LoVo (cell line): ENCODE results near the gene MID1.

Experiments
- DNase-seq: peaks from one replicate; pipeline ENCODE4 v3.0.0-alpha.2; 2016; ENCODE audit warnings: low spot score

MID1 gene

GRCh38 chrX:10576777-10577447, 43.5 kb downstream of the MID1 start:
- no peak for DNase-seq

DNA sequence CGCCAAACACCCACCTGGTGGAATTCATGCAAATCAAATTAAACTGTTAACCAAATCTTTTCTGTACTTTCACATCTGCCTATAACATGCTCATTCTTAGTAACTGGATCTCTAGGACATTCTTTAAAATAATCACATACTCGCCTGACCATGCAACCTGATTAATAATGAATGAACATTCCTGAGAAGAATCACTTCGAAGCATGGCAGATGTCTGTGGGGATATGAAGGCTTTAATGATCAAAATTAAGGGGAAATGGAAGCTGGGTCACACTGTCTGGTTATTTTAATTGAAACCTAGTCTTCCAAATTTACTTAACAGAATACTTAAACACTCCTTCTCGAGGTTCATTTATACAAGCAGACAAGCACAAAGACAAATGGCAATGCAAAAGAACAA, 44.2 kb downstream of the MID1 start:
- DNase-seq: no peak

DNA sequence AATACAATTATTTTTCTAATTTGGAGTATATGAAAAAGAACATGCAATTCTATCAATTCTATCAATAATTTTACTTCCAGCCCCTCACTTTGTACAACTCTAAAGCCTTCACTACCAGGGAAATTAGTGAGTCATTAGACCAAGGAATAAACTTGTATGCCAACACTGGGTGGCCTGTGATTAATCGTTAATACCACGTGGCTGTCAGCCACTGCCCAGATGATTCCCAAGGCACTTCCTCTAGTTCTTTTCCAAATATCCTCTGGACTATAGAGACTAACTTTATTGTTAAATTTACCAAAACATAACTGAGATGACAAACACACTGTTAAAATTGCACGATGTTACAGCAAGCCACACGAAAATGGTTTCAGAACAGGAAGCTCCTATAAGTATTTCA, 45.7 kb downstream of the MID1 start:
- DNase-seq: no peak

GRCh38 chrX:10571260-10571659, 49.1 kb downstream of the MID1 start:
- DNase-seq: no peak

DNA sequence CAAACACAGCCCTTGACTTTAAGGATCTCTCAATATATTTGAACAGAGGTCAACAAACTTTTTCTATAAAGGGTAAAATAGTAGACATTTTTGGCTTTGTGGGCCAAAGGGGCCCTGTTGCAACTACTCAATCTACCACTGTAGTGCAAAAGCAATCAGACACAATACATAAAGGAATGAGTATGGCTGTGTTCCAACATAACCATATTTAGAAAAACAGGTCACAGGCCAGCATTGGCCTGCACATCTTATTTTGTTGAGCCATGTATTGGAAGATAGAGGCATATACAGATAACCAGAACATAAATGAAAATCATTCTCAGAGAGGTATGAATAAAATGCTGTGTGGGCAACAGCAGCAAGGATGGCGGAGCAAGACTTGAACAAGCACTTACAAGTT, 49.8 kb downstream of the MID1 start:
- DNase-seq: no peak

DNA sequence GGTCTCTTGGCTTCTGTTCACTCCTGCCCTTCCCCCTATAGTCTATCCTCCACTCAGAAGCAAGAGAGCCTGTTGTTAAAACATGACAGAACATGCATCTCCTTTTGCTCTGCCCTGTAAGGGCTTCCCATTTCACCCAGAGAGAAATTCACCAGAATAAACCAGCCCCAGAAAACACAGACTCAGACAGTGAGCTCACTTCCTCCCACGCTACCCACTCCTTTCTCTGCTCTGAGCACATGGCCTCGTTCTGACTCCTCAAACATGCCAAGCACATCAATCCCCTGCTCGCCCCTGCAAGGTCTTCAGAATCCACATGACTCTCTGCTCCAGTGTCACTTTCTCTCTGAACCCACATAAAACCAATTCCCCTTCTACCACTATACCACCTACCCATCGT, 50.4 kb downstream of the MID1 start:
- no peak for DNase-seq

GRCh38 chrX:10568428-10568827, 52.0 kb downstream of the MID1 start:
- DNase-seq: no peak

DNA sequence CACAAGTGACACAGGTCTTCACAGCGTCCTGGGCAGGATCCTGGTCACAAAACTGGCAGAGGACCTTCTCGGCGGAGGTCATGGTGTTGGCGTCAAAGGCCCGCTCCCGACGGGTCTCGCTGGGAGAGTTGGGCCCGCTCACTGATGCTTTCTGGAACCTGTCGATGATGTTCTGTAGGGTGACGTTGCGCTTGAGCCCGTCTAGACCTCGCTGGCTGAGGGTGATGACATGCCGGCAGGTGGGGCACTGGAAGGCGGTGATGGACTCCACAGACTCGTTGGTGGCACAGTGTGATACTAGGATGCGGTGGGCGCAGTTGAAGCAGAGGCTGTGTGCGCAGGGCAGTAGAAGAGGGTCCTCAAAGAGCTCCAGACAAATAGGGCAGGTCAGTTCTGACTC, 53.2 kb downstream of the MID1 start:
- no peak for DNase-seq

- DNase-seq: no peak
Measured at GRCh38 chrX:10566716-10567097, 53.7 kb downstream of the MID1 start.

- no peak for DNase-seq
Measured at GRCh38 chrX:10564484-10564883, 55.9 kb downstream of the MID1 start.

DNA sequence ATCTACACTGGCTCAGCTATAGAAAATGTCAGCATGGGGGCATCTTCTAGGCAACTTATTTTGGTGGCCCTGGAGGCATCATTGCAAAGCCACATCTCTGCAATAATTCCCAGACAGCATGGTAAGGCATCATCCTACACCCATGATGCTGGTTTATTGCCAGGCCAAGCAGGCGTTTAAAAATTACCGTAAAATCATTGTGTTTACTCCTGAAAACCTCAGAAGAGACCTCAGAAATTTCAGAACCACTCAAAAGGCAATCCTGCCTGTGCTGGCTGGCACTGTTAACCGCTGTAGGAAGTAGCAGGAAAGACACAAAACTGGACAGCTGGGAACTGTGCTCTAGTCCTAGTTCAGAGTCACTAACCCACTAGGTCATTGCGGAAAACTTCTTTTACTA, 63.2 kb downstream of the MID1 start:
- DNase-seq: no peak

DNA sequence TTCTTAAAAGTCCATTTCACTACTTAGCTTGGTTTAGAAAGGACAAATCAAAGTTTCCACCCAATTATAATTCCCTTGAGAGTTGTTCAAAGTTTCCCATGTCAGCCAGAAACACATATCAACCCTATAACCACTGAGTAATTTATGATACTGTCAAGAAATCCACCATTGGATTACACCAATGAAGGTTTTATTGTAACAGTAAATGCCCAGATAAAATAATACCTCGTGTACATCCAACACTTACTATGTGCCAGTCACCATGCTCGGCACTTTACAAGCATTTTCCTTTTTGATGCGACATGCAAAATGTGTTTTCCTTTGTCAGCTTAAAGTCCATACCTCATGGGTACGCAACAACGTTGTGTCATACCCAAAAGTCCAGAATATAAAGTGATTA, 64.0 kb downstream of the MID1 start:
- no peak for DNase-seq

DNA sequence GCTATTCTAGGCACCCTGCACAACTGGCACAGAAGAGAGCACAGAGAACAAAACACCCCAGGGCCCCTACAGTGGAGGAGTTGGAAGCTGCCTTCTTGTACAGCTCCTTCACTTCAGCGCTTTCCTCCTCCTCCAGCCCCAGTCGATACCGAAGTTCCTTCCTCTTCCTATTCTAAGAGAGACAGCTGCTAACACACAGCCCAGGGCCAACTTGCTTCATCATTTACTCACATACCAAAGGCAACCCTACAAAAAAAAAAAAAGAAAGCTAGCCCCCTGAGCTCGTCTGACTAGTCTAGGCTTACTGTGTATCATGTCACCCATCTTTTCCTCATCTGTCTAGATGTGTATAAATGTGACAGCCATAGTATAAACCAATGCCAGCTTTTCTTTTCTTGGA, 64.5 kb downstream of the MID1 start:
- DNase-seq: no peak

GRCh38 chrX:10554612-10555270, 65.6 kb downstream of the MID1 start:
- DNase-seq: no peak

DNA sequence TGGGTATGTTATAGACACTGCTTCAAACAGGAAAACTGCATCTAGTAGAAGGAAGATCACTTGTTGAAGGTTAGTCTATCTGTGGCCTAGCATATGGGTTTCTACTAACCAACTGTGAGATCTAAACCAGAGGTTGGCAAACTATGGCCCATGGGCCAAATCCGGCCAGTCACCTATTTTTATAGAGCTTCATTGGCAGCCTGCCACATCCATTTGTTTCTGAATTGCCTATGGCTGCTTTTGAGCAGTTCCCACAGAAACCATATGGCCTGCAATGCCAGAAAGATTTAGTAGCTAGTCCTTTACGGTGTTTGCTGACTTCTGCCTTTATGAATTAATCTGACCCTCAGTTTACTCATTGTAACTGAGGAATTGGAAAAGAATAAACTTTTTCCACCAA, 71.1 kb downstream of the MID1 start:
- peak; percentile 19 for DNase-seq

DNA sequence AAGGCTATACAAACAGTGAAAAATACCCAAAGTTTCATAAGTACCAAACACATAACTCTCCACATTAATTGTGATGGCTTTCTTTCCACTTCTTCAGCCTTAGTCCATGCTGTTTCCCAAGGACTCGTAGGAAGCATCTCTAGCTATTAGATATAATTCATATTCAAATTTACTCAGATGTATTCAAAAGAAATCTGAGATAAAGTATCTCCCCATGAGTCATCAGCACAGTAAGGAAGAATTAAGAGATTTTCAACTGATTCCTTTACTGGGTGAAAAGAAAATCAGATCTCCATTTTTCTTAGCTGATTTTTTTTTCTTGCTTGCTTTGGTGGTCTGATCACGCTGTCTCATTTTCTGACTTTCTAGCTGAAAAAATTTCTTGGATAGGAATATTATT, 71.7 kb downstream of the MID1 start:
- DNase-seq: no peak

DNA sequence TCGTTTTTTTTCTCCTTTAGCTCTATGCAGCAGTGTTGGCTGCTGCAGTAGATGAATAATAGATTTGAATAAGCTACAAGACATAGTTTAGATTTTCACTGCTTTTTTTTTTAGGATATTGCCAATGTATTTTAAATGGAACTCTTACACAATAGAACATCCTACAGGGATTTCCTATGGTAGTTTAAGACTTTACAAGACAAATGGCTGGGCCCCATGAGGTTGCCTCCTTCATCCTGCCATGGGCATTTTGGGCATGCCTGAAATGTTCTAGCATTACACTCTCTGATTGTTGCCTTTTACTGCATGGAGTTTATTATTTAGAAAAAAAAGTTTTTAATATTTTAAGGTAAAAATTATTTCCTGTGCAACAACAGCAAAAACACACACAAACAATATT, 74.5 kb downstream of the MID1 start:
- no peak for DNase-seq

DNA sequence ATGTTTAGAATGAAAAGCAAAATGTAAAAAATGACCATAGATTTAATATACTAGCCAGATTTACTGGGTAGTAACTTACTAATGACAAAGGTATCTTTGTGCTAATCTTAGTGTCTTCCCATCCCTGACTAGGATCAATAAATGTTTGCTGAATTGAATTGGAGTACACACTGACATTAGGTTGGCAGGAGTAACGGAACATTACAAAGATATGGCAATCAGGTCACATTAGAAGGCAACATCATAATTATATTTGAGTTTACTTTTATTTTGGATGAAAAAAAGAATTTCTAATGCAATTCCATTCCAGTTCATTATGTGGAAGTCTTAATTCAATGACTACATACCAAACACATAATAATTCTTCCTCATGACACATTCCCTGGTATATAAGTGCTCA, 77.8 kb downstream of the MID1 start:
- no peak for DNase-seq

DNA sequence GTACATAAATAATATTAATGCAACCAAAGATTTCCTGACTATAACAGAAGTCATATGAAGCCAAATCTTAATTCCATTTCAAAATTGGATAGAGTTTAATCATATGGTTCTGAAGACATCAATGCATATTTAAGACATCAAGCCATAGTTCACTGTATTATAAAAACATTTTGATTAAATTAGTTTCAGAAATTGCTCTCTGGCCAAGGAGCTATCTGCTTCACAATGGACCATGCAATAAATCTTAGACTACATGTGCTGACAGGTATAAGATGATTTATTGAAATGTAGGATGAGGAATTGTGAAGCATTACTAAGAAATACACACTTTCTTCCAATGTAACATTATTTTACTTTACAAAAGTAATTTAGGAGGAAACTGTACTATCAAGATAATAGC, 81.6 kb downstream of the MID1 start:
- no peak for DNase-seq

DNA sequence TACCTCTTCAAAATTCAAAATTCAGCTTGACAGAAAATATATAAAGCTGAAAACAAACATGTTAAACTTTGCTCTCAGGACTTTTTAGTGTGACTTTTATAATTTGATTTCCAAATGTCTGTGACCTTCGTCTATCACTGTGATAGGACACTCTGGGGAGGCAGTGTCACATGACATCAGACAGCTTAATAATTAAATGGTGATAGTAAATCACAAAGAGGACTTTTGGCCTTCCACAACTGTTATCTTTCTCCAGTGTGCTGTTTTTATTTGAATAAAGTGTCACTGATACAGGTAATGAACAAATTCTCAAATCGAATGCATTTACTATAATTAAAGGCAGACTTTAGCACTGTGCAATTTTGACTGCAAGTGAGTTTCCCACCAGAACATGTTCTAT, 83.1 kb downstream of the MID1 start:
- no peak for DNase-seq

DNA sequence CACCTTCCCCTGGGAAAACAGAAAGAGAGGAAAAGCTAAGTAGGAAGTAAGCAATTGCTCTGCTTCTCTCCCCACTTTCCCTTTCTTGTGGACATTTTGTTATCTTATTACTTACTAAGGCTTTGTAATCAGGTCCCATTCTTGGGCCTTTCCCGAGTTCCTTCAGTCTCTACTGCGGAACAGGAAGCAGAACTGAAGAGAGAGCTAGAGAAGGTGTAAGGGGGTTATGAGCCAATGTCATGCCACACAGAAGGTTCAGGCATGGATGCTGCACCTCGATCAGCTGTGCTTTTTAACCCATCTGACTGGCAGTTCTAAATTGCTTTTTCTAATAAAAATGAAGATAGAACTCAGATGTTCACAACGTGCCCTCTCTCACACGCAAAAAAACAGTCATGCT, 83.6 kb downstream of the MID1 start:
- no peak for DNase-seq

- no peak for DNase-seq
Measured at GRCh38 chrX:10534611-10535010, 85.8 kb downstream of the MID1 start.

DNA sequence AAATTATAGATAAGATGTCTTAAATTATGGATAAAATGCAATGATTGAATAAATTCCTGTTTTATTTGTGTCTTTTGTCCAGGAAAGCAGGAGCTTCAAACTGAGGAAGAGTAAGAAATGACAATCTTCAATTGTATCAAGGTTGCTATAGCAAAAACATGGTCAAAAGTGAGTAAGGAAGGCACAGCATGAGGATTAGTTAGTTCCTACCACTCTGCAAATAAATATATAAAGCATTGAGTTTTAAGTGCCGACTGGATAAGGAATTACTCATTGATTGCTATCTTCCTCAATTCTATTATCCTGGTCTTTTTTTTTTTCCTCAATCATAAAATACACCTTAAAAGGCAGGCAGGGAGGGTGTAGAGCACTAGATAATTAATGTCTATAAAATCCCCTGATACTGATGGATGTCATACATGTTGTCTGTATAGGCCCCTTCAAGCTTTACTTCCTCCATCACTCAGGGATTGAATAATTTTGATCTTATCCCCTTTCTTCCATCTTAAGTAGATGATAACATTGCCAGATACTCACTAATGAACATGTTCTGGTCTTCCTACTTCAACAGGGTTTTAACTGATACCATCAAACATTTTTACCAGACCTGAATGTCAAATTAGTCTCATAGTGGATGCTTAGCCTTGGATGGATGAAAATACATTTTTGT, 86.6 kb downstream of the MID1 start:
- no peak for DNase-seq

DNA sequence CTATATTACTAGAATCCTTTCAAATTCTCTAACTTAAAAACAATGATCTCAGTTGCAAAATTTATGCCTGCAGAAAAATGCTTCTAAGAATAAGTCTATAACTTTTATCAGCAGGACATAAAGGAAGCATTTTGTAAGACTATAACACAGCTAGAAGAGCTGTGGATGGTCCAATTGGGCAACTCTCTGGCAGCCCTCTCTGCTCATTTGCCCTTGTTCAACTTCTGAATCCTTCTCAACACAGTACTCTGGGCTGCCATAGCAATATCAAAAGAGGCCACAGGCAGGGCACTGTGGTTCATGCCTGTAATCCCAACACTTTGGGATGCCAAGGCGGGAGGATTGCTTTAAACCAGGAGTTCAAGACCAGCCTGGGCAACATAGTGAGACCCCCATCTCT, 88.5 kb downstream of the MID1 start:
- no peak for DNase-seq
